A549 (cell line): ENCODE results near the gene TAF4. TPM values are rescaled to one million over a fixed set of nuclear protein-coding genes. Genes with fewer than 3 reads are reported as not detected.

ENCODE experiments used
- ATAC-seq, 2 experiments: fragments of 200-7000 bp in 1 of 2; fragments of >200 bp in 1 of 2; cut with Nextera tagmentation in 1 of 2; cut with Tn5 transposase in 1 of 2; 3 replicates each; pipeline versions ENCODE4 v1.8.0 to v1.9.1; 2018 to 2020; ENCODE audit warnings: mild to moderate bottlenecking in 1 of 2, moderate library complexity in 1 of 2
- CTCF ChIA-PET: fragments of 300-600 bp; sonication (Branson Sonifier 250); formaldehyde crosslinking; extraction: SDS; loops from one replicate; lab custom pipeline; 2021; ENCODE audit warnings: antibody characterized with exemption, inconsistent platforms; lab: Yijun Ruan, JAX
- POLR2A ChIA-PET: fragments of 350-600 bp; formaldehyde crosslinking; extraction: SDS; loops from one replicate; lab custom pipeline; 2021; ENCODE audit warnings: antibody characterized with exemption, inconsistent platforms; lab: Yijun Ruan, JAX
- DNase-seq, 2 experiments: peaks; one replicate each; pipeline versions ENCODE4 v3.0.0 to v3.0.0-alpha.2; 2011 to 2016; ENCODE audit warnings: low read depth in 1 of 2, low spot score in 1 of 2
- FAIRE-seq: peaks from 2 replicates; lab custom pipeline; 2011; peaks lifted over from hg19 to GRCh38; lab: Jason Lieb, UNC
- H3K27ac ChIP-seq, 2 experiments: fragments of >200 bp; sonication (Bioruptor Twin); formaldehyde crosslinking; 3 replicates each; pipeline ENCODE4 v1.5.1; 2016 to 2017
- H3K4me1 ChIP-seq: fragments of >200 bp; sonication (Bioruptor Twin); formaldehyde crosslinking; 3 replicates; pipeline ENCODE4 v1.6.1; 2016
- H3K4me2 ChIP-seq: fragments of >200 bp; sonication (Bioruptor Twin); formaldehyde crosslinking; 3 replicates; pipeline ENCODE4 v1.6.1; 2016
- H3K4me3 ChIP-seq: fragments of >200 bp; sonication (Bioruptor Twin); formaldehyde crosslinking; 3 replicates; pipeline ENCODE4 v1.5.1; 2016
- H3K9me3 ChIP-seq: fragments of >200 bp; sonication (Bioruptor Twin); formaldehyde crosslinking; 3 replicates; pipeline ENCODE4 v1.6.1; 2016
- BCL3 ChIP-seq: fragments of >200 bp; sonication (Bioruptor Twin); formaldehyde crosslinking; IDR thresholded peaks from 3 replicates; pipeline ENCODE4 v1.6.1; 2016
- CBX8 ChIP-seq: fragments of 200-600 bp; sonication (generic); IDR thresholded peaks from 2 replicates; pipeline ENCODE4 v1.6.1; 2016
- CEBPB ChIP-seq, 2 experiments: fragments of >200 bp in 1 of 2; sonication (Bioruptor Twin) in 1 of 2; formaldehyde crosslinking in 1 of 2; IDR thresholded peaks; 2 replicates each; pipeline ENCODE4 v1.6.1; 2012 to 2016
- CHD4 ChIP-seq: fragments of 200-600 bp; sonication (generic); IDR thresholded peaks from 2 replicates; pipeline ENCODE4 v1.6.1; 2016; ENCODE audit warnings: antibody characterized with exemption, mild to moderate bottlenecking, borderline replicate concordance
- CTCF ChIP-seq: fragments of >200 bp; sonication (Bioruptor Twin); formaldehyde crosslinking; IDR thresholded peaks from 3 replicates; pipeline ENCODE4 v1.5.1; 2016
- FOSB ChIP-seq: fragments of 250-450 bp; sonication (Bioruptor Pico); IDR thresholded peaks from 2 replicates; pipeline ENCODE4 v1.5.0; 2020; ENCODE audit warnings: mild to moderate bottlenecking, moderate library complexity
- FOSL2 ChIP-seq, 2 experiments: fragments of 450-650 bp in 1 of 2; fragments of >200 bp in 1 of 2; sonication (Bioruptor Twin) in 1 of 2; formaldehyde crosslinking; IDR thresholded peaks; 2 replicates each; pipeline versions ENCODE4 v1.5.0 to v1.6.1; 2016 to 2020; ENCODE audit warnings: mild to moderate bottlenecking in 1 of 2, moderate library complexity in 1 of 2
- FOXS1 ChIP-seq: fragments of 250-450 bp; sonication (Bioruptor Pico); IDR thresholded peaks from 2 replicates; pipeline ENCODE4 v1.5.0; 2020; ENCODE audit warnings: mild to moderate bottlenecking, moderate library complexity
- HDAC2 ChIP-seq: fragments of 200-600 bp; sonication (generic); IDR thresholded peaks from 2 replicates; pipeline ENCODE4 v1.6.1; 2016
- HEYL ChIP-seq: fragments of 250-450 bp; sonication (Bioruptor Pico); IDR thresholded peaks from 2 replicates; pipeline ENCODE4 v1.8.0; 2021; ENCODE audit warnings: mild to moderate bottlenecking, moderate library complexity
- HOXB5 ChIP-seq: fragments of 250-450 bp; sonication (Bioruptor Pico); IDR thresholded peaks from 2 replicates; pipeline ENCODE4 v1.5.0; 2020; ENCODE audit warnings: mild to moderate bottlenecking, moderate library complexity
- KDM5A ChIP-seq: fragments of 200-600 bp; sonication (generic); IDR thresholded peaks from 2 replicates; pipeline ENCODE4 v1.6.1; 2016; ENCODE audit warnings: antibody characterized with exemption, mild to moderate bottlenecking
- MAZ ChIP-seq: fragments of 150-350 bp; IDR thresholded peaks from 2 replicates; pipeline ENCODE4 v1.6.1; 2014; ENCODE audit warnings: antibody characterized with exemption, low read depth, low read length, borderline replicate concordance
- MYC ChIP-seq: IDR thresholded peaks from 2 replicates; pipeline ENCODE4 v1.6.1; 2012; ENCODE audit warnings: mild to moderate bottlenecking, inconsistent platforms, low read length, improper control_type of control experiment, borderline replicate concordance
- NFE2L2 ChIP-seq: fragments of 150-350 bp; conservative IDR thresholded peaks from 2 replicates; pipeline ENCODE4 v1.6.1; 2014; ENCODE audit warnings: low read length
- NR3C1 ChIP-seq: fragments of >200 bp; sonication (Bioruptor Twin); formaldehyde crosslinking; IDR thresholded peaks from 3 replicates; pipeline ENCODE4 v1.6.1; 2017
- PHF8 ChIP-seq: fragments of 200-600 bp; sonication (generic); IDR thresholded peaks from 2 replicates; pipeline ENCODE4 v1.6.1; 2016; ENCODE audit warnings: low read depth, mild to moderate bottlenecking, antibody characterized with exemption, moderate library complexity, borderline replicate concordance
- POLR2AphosphoS2 ChIP-seq: conservative IDR thresholded peaks from 2 replicates; pipeline ENCODE4 v1.6.1; 2012; ENCODE audit warnings: low read length, improper control_type of control experiment, inconsistent platforms
- RCOR1 ChIP-seq: fragments of 150-350 bp; IDR thresholded peaks from 2 replicates; pipeline ENCODE4 v1.6.1; 2014; ENCODE audit warnings: antibody characterized with exemption, low read length, low read depth
- RFX5 ChIP-seq: fragments of 450-650 bp; IDR thresholded peaks from 2 replicates; pipeline ENCODE4 v1.7.1; 2014; ENCODE audit warnings: antibody characterized with exemption, mild to moderate bottlenecking, moderate library complexity
- SREBF2 ChIP-seq: fragments of 450-650 bp; IDR thresholded peaks from 2 replicates; pipeline ENCODE4 v1.6.1; 2014; ENCODE audit warnings: mild to moderate bottlenecking, moderate library complexity
- TFCP2L1 ChIP-seq: fragments of 250-450 bp; sonication (Bioruptor Pico); IDR thresholded peaks from 2 replicates; pipeline ENCODE4 v1.5.0; 2021; ENCODE audit warnings: mild to moderate bottlenecking
- TP53 ChIP-seq: fragments of 250-450 bp; sonication (Bioruptor Pico); IDR thresholded peaks from 2 replicates; pipeline ENCODE4 v1.5.0; 2021; ENCODE audit warnings: mild to moderate bottlenecking, moderate library complexity
- WGBS: methylation state at CpG from one replicate; pipeline ENCODE4 v1.1.6; 2017; ENCODE audit errors: missing lambda C conversion rate; 5-methylcytosine and 5-hydroxymethylcytosine counted together
- polyA plus RNA-seq, 4 experiments: library from polyadenylated mRNA; depleted of rRNA in 3 of 4; stranded (reverse); fragments of >200 nt; fragmentation: RNase III in 1 of 4; extraction: RNeasy Plus Mini Kit Qiagen cat#74134 plus additional on column Dnase treatment in 1 of 4; gene quantifications; 2 replicates in 3 of 4; 3 replicates in 1 of 4; pipeline ENCODE4 v1.2.3, GENCODE V29; 2011 to 2017
- TF ChIP-seq, protein P1 (sequence below): fragments of 150-350 bp; IDR thresholded peaks from 2 replicates; pipeline ENCODE4 v1.6.1; 2014; ENCODE audit warnings: low read depth, mild to moderate bottlenecking, low read length

The TAF4 gene
- polyA plus RNA-seq, 2 of the 4 experiments (the other 2 are of a cell fraction): 6.1 to 11.0 TPM

DNA sequence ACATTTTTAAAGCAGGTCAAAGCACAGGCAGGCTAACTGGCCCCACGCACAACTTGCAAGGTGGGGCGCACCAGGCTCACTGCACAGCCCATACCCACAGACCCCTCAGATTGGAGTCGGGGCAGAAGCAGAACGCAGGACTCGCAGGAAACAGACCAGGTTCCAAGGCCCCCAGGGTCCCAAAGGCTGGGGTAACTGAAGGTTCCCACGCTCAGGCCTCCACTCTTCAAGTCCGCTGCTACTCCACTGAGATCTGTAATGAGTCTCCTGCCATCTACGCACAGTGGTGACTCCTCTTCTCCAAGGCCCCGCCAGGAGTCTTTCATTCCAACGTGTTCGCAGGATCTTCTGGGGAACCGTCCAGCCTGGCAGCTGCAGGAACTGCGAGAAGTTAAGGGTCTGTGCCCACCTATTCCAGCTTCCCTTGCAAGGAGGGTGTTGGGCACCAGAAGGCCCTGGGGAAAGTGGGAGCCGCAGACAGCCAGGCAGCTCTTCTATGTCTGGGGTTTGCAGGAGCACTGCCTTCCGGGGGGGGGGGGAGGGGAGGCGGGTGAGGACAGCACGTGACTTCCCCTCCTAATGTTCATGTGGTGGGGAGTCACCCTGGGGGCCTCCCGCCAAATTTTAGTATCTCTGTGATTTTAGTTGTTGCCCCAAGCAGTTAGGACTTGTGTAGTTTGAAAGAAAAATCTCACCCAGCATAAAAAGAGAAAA, 2.0 kb upstream of the TAF4 start:
- WGBS: 94% methylated on average over 16 of the region's 18 CpGs
- no peak for DNase-seq
- H3K4me3 ChIP-seq: no peak overlapping the region
- ATAC-seq: no peak
- ChIA-PET CTCF (interaction anchor here (0.7 to 2.3 kb wide), 6 partner anchors 36 to 1057 kb away, joined by 3 to 7 read pairs (median 4); partner anchors contain the start of gene LSM14B), POLR2A (interaction anchor here (1.2 kb wide), 1 partner anchor 54 kb away, joined by 4 read pairs; no protein-coding TSS in a partner anchor)
- TF ChIP-seq POLR2AphosphoS2 (no peak), PHF8 (no peak), CEBPB (IDR thresholded peaks at IDR 0.05) (no peak), RCOR1 (no peak), TFCP2L1 (CRISPR knock-in tag) (no peak), FOSL2 (IDR thresholded peaks at IDR 0.05) (no peak), FOSL2 (CRISPR knock-in tag; IDR thresholded peaks at IDR 0.05) (no peak), FOSB (CRISPR knock-in tag) (no peak), HDAC2 (no peak), CBX8 (no peak), FOXS1 (no peak), SREBF2 (no peak), NR3C1 (no peak), HEYL (CRISPR knock-in tag) (no peak), HOXB5 (no peak)
- TF ChIP-seq, protein P1, sequence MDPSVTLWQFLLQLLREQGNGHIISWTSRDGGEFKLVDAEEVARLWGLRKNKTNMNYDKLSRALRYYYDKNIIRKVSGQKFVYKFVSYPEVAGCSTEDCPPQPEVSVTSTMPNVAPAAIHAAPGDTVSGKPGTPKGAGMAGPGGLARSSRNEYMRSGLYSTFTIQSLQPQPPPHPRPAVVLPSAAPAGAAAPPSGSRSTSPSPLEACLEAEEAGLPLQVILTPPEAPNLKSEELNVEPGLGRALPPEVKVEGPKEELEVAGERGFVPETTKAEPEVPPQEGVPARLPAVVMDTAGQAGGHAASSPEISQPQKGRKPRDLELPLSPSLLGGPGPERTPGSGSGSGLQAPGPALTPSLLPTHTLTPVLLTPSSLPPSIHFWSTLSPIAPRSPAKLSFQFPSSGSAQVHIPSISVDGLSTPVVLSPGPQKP: no peak
- no peak for FAIRE-seq
- H3K4me1 ChIP-seq: peaks cover 20% of the 10 kb centered on the region
- H3K27ac ChIP-seq: no peak overlapping the region
- H3K4me2 ChIP-seq: no peak overlapping the region
- H3K9me3 ChIP-seq: peaks cover 14% of the 10 kb centered on the region

- no peak for FAIRE-seq
- WGBS: 91% methylated on average over 15 of the region's 15 CpGs
- ATAC-seq: no peak
- CTCF ChIA-PET: interaction anchor here (0.9 to 2.3 kb wide), 6 partner anchors 36 to 71 kb away, joined by 3 to 7 read pairs (median 4); partner anchors contain the start of gene LSM14B
- Histone ChIP-seq H3K9me3 (peaks cover 9% of the 10 kb centered on the region; the same call in 1 of the 3 replicates), H3K27ac (peak overlapping the region; percentile 97 to 99), H3K4me3 (peak overlapping the region; percentile 89), H3K4me1 (peaks cover 20% of the 10 kb centered on the region), H3K4me2 (peak overlapping the region; percentile 97)
- no peak for DNase-seq
- POLR2A ChIA-PET: interaction anchor here (0.8 to 2.0 kb wide), 10 partner anchors 13 to 76 kb away, joined by 3 to 37 read pairs (median 4); partner anchors contain the start of genes LSM14B, PSMA7 and SS18L1
- TF ChIP-seq TP53 (CRISPR knock-in tag) (no peak), MAZ (no peak), CTCF (no peak), RFX5 (no peak), CHD4 (no peak), NFE2L2 (no peak), MYC (no peak), KDM5A (no peak), BCL3 (no peak), HOXB5 (no peak), SREBF2 (no peak)
- TF ChIP-seq, protein P1: no peak
Observed at GRCh38 chr20:62066983-62067433, 1.3 kb upstream of the TAF4 start.
